Tibial artery (tissue), 4 donors: ENCODE results near the gene VWA3A.

Experiments
- DNase-seq, 2 donors: peaks; one replicate each; pipeline ENCODE4 v3.0.0-alpha.2; 2019
- H3K27ac ChIP-seq, 2 donors: fragments of 200-600 bp; sonication (generic) in 1 of 2; 1 replicate in 1 of 2; 2 replicates in 1 of 2; pipeline ENCODE4 v1.5.1; 2018 to 2019; ENCODE audit warnings: mild to moderate bottlenecking in 1 of 2
- H3K27me3 ChIP-seq, 2 donors: fragments of 200-600 bp; sonication (generic) in 1 of 2; one replicate each; pipeline versions ENCODE4 v1.5.1 to v1.6.0; 2016 to 2019
- H3K36me3 ChIP-seq, 3 donors: fragments of 200-600 bp; sonication (generic) in 2 of 3; one replicate each; pipeline ENCODE4 v1.5.1; 2016 to 2019; ENCODE audit warnings: mild to moderate bottlenecking in 2 of 3
- H3K4me1 ChIP-seq, 4 donors: fragments of 200-600 bp; sonication (generic) in 2 of 4; 1 replicate in 3 of 4; 2 replicates in 1 of 4; pipeline ENCODE4 v1.5.1; 2016 to 2019
- H3K4me3 ChIP-seq, 2 donors: fragments of 200-600 bp; sonication (generic) in 1 of 2; 1 replicate in 1 of 2; 2 replicates in 1 of 2; pipeline ENCODE4 v1.5.1; 2018 to 2019; ENCODE audit warnings: mild to moderate bottlenecking in 2 of 2
- H3K9me3 ChIP-seq, 3 donors: fragments of 200-600 bp; sonication (generic) in 1 of 3; one replicate each; pipeline ENCODE4 v1.5.1; 2016 to 2019
- intact Hi-C: fragments of 100-400 bp; cut with DNase I; formaldehyde crosslinking; loops from one replicate; pipeline ENCODE4 v1.15.0; 2023; ENCODE audit warnings: low total_unique reads
- TF ChIP-seq, protein P1 (sequence below), 2 experiments: fragments of 200-600 bp in 1 of 2; fragments of 450-650 bp in 1 of 2; IDR thresholded peaks; one replicate each; pipeline ENCODE4 v1.5.1; 2017 to 2019; ENCODE audit warnings: antibody characterized with exemption in 2 of 2, mild to moderate bottlenecking in 1 of 2, moderate library complexity in 1 of 2

VWA3A gene

DNA sequence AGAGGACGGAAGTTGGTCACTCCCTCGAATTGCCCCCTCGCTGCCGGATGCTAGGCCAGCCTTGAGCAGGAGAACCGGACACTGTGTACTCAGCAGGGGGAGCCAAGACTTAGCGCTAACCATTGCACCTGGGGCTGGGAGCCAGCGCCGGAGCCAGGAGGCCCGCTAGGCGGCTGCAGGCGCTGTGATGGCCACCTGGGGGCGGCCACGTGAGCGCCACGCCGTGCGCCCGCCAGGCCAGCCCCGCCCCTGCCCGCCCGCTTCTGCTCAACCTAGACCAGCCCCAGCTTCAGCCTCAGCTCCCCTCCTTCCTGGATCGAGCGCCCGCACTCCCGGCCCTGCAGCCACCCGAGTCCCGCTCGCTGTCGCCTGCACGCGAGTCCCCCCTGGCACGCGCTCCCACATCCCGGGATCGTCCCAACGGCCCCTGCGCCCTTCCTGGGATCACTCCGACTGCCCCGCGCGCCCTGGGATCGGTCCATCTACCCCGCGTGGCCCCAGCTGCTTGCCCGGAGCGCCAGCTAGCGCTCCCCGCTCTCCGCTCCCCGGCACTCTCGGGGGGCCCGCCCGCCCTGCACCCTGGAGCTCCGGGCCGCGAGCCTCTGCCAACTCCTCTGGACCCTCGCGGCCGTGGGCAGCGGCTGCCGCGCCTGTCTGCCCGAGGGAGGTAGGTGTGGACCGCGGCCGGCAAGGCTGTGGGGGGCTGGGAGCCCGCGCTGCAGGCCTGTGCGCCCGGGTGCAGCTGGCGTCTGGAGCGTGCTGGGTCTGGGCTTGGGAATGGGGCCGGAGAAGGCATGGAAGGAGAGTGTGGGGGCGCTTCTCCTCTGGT lies 113.9 kb downstream of the VWA3A start, which contains the start of gene EEF2K:
Gene EEF2K, plus strand, starts transcription at position 266 of the 829 bp plus-strand sequence. CDS start 19,452 bp downstream, outside the sequence.
- Histone ChIP-seq H3K9me3 (no peaks in the 10 kb centered on the region), H3K27ac (peak within 1 kb of the TSS; percentile 87 to 89), H3K4me1 (peaks cover 0 to 48% (median 39%) of the 10 kb centered on the region in 4 donors), H3K4me3 (peak within 1 kb of the TSS; percentile 90 to 95), H3K36me3 (no peaks in the 10 kb centered on the region), H3K27me3 (no peaks in the 10 kb centered on the region)
- TF ChIP-seq, protein P1, sequence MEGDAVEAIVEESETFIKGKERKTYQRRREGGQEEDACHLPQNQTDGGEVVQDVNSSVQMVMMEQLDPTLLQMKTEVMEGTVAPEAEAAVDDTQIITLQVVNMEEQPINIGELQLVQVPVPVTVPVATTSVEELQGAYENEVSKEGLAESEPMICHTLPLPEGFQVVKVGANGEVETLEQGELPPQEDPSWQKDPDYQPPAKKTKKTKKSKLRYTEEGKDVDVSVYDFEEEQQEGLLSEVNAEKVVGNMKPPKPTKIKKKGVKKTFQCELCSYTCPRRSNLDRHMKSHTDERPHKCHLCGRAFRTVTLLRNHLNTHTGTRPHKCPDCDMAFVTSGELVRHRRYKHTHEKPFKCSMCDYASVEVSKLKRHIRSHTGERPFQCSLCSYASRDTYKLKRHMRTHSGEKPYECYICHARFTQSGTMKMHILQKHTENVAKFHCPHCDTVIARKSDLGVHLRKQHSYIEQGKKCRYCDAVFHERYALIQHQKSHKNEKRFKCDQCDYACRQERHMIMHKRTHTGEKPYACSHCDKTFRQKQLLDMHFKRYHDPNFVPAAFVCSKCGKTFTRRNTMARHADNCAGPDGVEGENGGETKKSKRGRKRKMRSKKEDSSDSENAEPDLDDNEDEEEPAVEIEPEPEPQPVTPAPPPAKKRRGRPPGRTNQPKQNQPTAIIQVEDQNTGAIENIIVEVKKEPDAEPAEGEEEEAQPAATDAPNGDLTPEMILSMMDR (IDR thresholded peaks at IDR 0.05), result peak; percentile 92 to 93
- peak; percentile 95 to 98 for DNase-seq
- intact Hi-C loops, result loop anchor here (2.0 kb wide), 1 partner anchor 15 kb away; no protein-coding TSS in a partner anchor
